NCI-H446 (cell line): Measurements from ENCODE around the gene ZC3H14.

Experiments
- DNase-seq, 2 experiments: peaks; one replicate each; lab custom pipeline; 2025; lab: John Stamatoyannopoulos, UW

Gene ZC3H14

DNA sequence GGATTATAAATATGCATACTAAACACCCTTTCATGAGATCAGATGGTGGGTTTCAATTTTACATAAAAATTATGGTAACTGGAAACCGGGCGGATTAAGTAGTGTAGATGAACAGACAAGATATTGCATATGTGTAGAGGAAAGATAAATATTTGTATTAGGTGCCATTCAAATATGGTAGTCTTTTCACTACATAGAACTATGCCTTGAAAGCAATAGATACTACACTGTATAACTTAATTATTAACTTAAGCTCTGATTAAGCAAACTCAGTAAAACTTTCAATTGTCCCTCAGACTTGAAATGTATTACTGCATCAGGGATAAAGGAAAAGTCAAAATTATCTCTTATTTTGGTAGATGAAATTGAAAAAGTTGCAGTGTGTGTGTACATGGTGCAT, 10.0 kb upstream of the ZC3H14 start:
- no peak for DNase-seq

DNA sequence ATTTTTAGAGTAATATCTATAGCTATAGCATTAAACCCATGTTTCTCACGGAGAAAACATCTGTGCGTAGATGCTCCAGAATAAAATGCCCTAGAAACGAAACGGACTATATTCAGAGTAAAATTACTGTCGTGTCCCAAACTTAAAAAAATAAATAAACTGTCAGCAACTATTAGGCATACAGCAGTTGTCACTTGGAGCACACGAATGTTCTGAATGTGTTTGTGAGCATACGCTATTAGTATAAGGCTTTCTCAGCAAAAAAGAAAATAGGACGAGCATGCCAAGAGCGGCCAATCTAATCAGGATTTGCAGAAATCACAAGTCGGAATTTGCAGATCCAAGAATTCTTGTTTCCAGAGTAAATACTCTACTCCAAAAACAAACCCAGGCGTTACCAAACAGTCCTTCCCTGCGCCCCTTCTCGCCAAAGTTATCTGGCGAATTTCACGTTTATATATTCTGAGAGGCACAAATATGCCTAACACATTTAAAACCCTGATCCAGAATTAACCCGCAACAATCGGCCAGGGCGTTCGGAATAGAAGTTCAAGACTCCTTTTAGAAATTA, 8.9 kb upstream of the ZC3H14 start:
- DNase-seq = no peak

DNA sequence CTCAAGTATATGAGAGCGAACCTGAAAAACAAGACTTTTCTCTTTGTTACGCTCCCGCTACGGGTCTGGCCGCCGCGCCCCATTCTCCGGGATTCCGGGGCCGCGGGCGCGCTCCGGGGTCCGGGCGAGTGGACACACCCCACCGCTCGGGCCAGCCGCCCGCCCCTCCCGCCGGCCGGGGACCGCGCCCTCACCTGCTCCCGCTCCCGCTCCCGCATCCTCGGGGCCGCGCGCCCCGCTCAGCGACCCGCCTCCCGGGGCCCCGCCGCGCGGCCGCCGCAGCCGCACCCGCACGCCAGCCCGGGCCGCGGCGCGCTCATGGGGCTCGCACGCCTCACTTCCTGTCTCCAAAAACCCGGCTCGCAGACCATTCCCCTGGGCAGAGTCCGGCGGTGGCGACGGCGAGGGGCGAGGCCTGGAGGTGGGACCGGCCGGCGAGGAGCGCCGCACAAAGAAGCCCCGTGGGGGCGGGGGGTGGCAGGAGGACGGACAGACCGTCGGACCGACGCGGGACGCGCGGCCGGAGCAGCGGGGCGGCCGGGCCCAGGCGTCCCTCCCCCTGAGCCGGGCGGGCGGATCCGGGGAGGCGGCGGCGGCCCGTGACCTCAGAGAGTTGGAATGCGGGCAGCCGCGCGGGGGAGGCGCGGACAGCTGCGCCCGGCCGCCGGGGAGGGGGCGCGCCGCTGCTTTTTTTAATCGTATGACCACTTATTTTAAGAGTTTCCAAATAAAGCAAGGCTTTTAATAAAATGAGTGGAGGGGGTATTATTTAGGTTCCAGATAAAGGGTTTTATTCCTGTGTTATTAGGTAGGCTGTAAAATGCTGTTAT, 8.2 kb upstream of the ZC3H14 start, which contains the start of gene PTPN21:
Gene PTPN21 (minus strand): TSS at position 551 of the 830 bp plus-strand sequence. CDS start 4,590 bp downstream, outside the sequence.
- DNase-seq = peak in 1 of 2 experiments; percentile 60

DNA sequence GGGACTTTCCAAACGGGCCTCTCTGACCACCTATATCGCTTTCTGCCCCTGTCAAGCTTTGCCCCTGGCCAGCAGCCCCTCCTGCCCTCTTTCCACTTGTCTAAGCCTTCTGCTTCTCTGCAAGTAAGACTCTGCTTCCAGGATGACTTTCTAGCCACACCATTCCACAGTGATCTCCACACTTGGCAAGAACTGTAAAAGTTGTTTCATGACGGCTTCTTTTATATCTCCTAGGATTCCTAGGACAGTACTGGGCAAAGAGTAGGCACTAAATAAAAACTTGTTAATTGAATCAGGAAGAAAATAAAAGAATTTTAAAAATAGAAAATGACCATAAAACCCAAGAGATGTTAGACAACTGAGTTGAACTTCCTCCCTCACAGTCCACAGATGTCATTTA, 6.3 kb upstream of the ZC3H14 start:
- no peak for DNase-seq

DNA sequence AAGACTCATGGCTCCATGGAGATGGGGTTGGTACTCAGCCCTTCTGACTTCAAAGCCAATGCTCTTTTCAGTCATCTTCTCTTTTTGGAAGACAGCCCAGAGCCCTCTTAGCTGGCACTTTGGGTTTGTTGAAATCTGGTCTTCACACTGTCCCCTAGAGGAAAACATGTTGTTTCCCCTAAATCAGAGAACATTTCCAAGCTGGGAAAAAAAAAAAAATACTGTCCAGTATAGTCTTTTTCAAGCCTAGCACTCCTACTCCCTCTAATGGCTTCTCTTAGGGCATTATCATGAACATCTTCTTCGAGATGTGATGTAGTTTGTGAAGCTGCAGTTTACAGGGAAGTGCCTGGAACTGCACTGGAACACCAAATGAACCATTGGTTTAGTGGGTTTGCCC, 3.0 kb upstream of the ZC3H14 start:
- peak; percentile 29 to 45 for DNase-seq

DNA sequence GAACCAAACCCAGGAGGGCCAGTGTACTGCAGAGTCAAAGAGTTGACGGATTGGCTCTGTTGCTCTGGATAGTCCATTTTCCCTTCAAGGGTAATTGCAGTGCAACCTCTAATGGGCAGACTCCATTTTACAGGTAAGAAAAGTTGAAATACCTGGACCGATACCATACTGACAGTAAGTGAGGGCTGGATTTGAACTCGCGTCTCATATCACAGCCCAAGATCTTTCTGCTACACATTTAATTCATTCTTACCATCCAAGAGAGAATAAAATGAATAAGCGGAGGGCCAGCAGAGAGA, 356 bp upstream of the ZC3H14 start:
- no peak for DNase-seq

DNA sequence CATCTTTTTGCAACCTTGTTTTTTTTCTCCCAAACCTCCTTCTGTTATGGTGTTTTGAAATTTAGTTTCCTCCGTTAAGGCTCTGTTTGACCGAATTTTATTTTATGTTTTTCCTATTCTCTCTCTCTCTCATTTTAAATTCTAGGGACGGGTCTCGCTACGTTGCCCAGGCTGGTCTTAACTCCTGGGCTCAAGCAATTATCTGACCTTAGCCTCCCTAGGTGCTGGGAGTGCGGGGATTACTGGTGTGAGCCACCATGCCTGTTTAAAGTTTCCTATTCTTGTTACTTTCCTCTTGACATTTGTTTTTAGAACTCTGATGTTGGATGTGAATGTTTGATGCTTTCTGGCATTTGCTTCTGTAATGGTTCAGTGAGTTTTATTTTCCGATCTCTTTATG, 1.0 kb downstream of the ZC3H14 start:
- DNase-seq = no peak

DNA sequence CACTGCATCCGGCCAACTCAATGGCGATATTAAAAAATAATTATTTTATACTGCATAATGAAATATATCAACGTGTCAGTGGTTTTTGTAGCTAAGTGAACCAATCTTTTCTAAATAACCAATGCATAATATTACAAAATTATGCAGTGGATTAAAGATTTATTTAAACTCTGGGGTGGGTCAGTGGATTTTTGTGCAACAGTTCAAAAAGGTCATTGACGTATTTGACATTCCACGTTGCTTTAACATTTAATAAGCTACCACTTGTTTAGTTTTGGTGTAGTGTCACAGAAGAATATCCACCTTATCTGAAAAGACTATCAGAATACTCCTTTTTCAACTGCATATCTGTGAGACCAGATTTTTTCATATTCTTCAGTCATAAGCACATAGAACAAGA, 2.6 kb downstream of the ZC3H14 start:
- no peak for DNase-seq

DNA sequence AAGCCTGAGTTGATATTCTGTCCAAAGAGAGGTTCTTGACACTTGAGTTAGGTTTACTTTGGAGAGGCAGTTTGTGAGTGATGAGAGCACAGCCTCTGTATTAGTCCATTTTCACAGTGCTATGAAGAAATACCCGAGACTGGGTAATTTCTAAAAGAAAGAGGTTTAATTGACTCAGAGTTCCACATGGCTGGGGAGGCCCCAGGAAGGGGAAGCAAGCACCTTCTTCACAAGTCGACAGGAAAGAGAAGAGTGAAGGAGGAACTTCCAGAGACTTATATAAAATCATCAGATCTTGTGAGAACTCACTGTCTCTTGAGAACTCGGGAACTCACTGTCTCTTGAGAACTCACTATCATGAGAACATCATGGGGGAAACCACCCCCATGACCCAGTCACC, 5.4 kb downstream of the ZC3H14 start:
- DNase-seq = no peak

DNA sequence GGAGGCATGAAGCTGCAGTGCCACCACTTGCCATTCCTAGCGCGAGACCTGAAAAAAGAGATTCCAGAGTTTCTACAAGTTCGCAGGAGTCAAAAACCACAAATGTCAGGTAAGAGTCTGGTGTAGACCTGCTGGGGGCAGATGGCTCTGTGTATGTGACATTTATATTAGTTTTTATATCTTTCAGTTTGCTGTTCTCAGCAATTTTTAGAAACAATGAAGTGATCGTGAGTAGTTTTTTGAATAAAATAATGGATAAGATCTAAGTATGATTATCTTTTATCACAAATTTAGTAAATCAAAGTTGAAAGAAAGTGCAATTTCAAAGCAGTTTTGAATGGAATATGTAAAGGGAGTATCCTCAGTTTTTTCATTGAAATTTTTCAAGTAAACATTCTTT, 9.3 kb downstream of the ZC3H14 start:
- no peak for DNase-seq

DNA sequence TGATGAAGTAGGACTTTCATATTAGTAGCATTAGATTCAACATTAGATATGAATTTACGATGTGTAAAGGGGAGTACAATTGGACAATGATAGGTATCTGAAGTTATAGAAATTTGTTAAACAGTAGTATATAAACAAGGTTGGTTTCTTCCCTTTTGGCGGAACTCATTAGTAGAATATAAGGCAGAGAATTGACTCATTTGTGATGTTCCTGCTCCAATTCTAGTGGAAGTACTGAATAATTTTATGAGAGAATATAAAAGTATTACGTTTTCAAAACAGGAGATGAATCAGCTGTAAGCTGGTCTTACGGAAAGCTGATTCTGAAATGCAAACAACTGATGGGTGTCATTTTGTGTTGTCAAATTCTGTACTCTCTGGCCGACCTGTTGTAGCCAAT, 13.4 kb downstream of the ZC3H14 start:
- no peak for DNase-seq

DNA sequence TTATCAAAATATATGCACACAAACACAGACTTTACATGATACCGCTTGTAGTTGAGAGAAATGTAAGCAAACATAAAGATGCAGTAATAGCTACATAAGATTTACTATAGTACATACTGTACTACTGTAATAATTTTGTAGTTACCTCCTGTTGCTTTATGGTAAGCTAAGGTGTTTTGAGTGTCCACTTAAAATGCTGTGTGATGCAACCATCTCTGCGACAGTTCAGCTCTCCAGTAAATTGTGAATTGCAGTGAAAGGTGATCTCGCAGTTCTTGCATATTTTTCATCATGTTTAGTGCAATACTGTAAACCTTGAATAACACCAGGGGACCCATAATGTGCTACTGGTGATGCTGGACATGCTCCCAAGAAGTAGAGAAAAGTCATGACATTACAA, 21.6 kb downstream of the ZC3H14 start:
- DNase-seq = no peak

DNA sequence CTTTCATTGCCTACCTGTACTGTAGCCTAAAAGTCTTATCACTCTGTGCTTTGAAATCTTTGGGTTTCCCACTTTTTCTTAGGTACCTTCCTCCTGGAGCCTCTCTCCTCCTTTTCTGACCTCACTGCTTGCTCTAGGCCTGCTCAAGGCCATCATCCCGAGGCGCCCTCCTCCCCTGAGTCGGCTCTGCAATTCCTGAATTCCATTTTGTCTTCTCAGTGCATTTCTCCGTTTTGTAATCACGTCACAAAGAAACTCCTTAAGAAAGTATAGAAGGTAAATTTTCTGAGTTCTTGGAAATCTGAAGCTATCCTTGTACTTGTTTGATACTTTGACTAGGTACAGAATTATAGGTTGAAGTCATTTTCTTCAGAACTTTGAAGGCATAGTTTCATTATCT, 25.2 kb downstream of the ZC3H14 start:
- no peak for DNase-seq

DNA sequence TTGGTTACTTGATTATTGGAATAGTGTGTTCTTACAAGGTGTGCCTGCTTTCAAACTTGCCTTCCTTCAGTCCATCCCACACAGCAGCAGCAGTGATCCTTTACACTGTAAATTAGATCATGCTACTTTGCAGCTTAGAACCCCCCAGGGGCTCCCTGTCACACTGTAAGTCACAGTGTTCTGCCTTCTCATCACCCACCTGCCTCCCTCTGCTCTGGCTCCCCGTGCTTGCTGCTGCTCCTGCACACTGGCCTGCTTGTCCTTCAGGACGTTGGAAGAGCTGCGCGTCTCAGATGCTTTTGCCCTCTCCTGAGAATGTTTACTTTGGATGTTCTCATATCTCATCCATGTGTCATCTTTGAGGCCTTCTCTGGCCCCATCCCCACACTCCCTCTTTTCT, 27.3 kb downstream of the ZC3H14 start:
- DNase-seq = no peak

DNA sequence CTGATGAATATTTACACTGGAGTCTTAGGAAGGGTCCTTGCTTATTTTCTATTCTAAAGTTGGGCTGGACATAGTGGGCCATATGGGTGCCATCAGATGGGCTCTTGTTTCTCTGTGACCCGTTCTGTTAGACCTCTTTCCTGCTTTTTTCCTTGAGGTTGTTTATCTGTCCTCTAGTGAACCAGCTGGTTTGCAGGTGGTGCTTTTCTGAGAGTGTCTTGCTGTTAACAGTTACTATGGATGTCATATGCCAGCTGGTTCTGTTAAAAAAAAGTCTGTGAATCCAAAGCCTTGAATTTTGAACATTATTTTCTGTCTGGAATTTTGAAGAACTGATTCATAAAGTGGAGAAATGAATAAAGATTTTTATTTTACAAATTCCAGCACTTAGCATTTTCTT, 29.2 kb downstream of the ZC3H14 start:
- no peak for DNase-seq

DNA sequence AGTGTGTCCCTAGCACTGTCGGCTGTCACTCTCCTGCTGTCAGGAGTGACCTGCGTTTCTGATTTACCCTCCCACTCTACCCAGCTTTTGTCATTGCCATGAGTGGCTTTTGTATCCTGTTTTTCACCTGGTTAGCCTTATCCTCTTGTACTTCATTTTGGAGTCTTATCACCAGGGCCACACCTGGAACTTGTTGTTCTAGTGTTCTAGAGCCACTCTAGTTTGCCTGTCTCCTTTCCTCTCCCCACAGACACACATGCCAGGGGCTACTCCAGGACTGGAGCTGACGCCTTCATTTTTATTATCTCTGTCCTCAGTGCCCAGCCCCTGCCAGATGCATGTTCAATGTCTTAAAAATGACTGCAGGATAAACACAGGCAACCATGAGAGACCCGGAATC, 34.2 kb downstream of the ZC3H14 start:
- DNase-seq = no peak

DNA sequence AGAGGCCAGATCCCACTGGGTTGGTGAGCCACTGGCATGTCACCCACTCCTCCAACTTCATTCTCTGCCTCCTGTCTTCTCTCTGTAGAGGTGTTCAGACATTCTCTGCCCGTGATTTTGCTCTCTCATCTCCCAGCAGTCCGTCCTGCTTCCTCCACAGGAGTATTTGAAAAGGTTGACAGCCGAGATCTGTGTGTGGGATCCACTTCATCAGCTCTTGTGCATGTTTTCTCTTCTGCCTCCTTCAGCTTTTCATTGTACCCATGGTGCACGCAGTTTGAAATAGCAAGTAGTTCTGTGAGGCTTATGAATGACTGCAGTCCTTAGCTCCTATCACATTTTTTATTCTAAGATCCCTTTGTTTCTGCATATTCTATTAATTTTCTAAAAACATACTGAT, 34.8 kb downstream of the ZC3H14 start:
- no peak for DNase-seq

DNA sequence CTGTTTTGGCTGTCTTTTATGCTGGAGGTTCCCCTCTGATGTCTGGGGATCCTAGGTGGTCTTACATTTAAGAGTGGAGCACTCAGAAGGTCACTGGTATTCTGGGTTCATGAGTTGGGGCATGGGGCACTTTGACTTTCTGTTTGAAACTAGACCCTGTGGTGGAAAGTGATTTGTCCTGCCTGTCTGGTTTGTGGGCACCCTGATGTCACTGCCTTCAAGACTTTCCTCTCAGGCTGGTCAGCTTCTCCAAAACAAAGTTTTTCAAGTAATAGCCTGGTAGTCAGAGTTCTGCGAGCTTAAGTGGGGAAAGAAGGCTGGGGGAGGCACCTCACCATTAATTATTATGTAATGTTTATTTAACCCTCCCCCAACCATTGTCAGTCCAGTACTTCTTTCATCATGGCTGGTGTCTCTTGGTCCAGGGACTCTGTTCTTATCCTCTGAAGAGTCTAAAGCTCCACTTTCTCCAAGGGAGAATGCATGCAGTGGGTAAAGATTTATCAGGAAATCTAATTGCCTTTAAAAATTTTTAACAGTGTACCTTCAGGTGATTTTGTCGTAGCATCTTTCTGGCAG, 35.3 kb downstream of the ZC3H14 start:
- DNase-seq = no peak

DNA sequence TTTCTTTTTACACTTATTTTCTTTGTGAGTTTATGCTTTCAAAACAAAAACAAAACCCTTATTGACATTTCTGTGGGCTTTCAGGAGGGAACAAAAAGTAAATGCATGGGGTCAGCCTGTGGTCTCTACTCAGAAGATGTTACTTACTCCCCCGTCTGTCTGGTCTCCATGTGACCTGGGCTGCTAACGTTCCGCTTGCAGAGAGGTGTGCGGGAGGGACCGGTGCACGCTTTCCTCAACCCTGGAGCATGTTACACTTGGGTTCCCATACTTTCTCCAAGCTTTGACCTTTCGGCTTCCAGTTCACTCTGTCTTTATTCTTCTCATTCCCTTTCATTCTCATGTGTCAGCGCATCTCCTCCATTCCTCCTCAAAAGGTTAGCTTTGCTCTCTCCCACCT, 36.5 kb downstream of the ZC3H14 start:
- no peak for DNase-seq

DNA sequence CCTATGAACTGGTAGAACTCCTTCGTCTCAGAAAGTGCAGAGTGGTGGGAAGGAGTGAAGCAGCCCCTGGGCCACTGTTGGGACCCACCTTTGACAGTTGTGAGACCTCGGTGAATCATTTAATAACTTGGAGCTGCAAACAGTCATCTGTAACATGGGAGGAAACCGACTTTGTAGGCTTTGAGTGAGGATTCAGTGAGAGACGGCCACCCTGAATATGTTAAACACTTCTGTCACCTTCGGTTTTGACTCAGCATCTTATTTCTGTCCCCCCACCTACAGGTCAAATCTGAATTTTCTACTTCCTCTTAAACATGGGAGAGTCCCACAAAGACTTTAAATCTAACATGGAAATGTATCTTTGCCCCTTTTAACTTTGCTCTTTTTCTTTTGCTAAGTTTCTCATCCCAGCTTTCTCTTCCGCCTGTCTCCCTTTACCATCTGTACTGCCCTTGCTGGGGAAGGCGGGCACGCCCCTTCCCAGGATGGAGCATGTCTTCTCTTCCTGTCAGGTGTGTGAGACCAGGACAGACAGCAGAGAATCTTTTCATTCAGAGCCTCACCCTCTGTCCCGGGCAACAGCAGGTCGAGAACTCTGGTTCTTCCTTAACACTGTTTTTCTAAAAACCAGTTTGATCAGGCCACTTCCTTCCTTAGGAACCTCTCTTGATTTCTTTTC, 37.1 kb downstream of the ZC3H14 start:
- DNase-seq = no peak

DNA sequence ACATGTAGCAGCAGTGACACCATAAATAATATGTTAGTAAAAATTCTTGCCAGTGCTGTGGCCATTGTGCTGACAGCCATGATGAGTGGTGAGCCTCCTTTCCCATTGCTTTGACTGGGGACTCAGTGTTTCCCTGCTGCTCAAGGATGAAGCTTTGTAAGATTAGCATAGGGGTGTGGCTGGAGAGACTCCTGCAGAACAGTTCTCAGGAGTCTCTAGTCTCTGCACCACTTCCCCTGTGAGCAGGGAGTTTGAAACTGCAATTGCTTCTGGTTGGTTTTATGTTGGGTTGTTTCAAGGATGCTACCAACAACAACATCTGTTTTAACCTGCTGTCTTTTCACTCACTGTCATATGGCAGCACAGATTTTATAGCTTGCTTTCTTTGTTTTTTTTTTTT, 41.4 kb downstream of the ZC3H14 start:
- no peak for DNase-seq

DNA sequence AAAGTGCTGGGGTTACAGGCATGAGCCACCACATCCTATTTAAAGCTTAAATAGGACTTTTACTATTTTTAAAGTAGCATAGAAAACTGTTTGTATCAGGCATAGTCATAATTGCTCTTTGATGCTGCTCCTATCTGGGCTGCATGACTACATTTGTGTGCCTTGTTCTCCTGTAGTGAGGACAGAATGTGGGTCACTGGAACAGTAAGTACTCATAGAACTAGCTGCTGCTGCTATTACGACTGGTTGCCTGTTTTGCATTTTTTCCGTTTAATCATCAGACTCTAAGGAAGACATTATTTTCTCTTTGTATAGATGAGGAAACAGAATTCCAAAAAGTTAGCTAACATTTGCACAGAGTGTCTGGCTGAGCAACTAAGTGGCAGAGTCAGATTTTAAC, 42.8 kb downstream of the ZC3H14 start:
- no peak for DNase-seq

DNA sequence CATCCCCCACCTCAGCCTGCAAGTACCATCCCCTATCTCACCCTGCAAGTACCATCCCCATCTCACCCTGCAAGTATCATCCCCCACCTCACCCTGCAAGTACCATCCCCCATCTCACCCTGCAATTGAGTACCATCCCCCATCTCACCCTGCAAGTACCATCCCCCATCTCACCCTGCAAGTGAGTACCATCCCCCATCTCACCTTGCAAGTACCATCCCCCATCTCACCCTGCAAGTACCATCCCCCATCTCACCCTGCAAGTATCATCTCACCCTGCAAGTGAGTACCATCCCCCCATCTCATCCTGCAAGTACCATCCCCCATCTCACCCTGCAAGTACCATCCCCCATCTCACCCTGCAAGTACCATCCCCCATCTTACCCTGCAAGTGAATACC, 45.0 kb downstream of the ZC3H14 start:
- DNase-seq = no peak
